AG08395 (cell line): Measurements from ENCODE around the gene FAM3C.
"Not testable (repeated sequence)": the region's sequence is repeated elsewhere in the genome, so short reads cannot be mapped to it uniquely, and the experiment has no call there.

ENCODE experiments used
- DNase-seq: peaks from one replicate; pipeline ENCODE4 v3.0.0; 2012; ENCODE audit warnings: mixed read lengths, low spot score

Gene FAM3C

GRCh38 chr7:121330053-121330833 lies 65.9 kb downstream of the FAM3C start:
- peak; percentile 19 for DNase-seq

GRCh38 chr7:121329191-121330052 lies 66.7 kb downstream of the FAM3C start:
- no peak for DNase-seq

- peak; percentile 61 for DNase-seq
These were observed 67.5 kb downstream of the FAM3C start, which contains the start of gene WNT16 for GRCh38 chr7:121328508-121329190. WNT16 (plus strand) TSS chr7:121329000; CDS start chr7:121329293, 293 bp downstream.

- DNase-seq: no peak
These were observed 68.4 kb downstream of the FAM3C start for GRCh38 chr7:121327671-121328070.

- DNase-seq: no peak
These were observed 72.4 kb downstream of the FAM3C start for GRCh38 chr7:121323515-121324302.

- DNase-seq: no peak
These were observed 73.6 kb downstream of the FAM3C start for GRCh38 chr7:121322460-121322859.

- not testable (repeated sequence) for DNase-seq
These were observed 80.9 kb downstream of the FAM3C start for GRCh38 chr7:121315170-121315569.

- DNase-seq: peak; percentile 51
These were observed 82.1 kb downstream of the FAM3C start for GRCh38 chr7:121313793-121314676.

GRCh38 chr7:121313220-121313792 lies 82.8 kb downstream of the FAM3C start:
- no peak for DNase-seq

GRCh38 chr7:121307021-121307574 lies 89.0 kb downstream of the FAM3C start:
- no peak for DNase-seq

- DNase-seq: no peak
These were observed 89.5 kb downstream of the FAM3C start for GRCh38 chr7:121306565-121306964.

- peak; percentile 31 for DNase-seq
These were observed 91.0 kb downstream of the FAM3C start for GRCh38 chr7:121305109-121305508.

- DNase-seq: no peak
These were observed 91.9 kb downstream of the FAM3C start for GRCh38 chr7:121304102-121304658.

- no peak for DNase-seq
These were observed 92.5 kb downstream of the FAM3C start for GRCh38 chr7:121303422-121304101.

GRCh38 chr7:121302214-121302745 lies 93.8 kb downstream of the FAM3C start:
- DNase-seq: peak; percentile 59

GRCh38 chr7:121301446-121302213 lies 94.5 kb downstream of the FAM3C start:
- DNase-seq: no peak

GRCh38 chr7:121300685-121301420 lies 95.3 kb downstream of the FAM3C start:
- DNase-seq: no peak
